ENCODE results near the gene LRP10.

GRCh38 chr14:22882529-22883172 lies 11.1 kb downstream of the LRP10 start:
- TF ChIP-seq CTCF (IDR thresholded peaks at IDR 0.05) (no peak), POLR2A (IDR thresholded peaks at IDR 0.05) (no peak)

All from upper lobe of left lung (tissue), 4 donors.